OCI-LY3 (cell line): Measurements from ENCODE around the gene S100A16.

Experiments used
- EZH2phosphoT487 ChIP-seq: fragments of 200-600 bp; shearing (Covaris generic); IDR thresholded peaks from 2 replicates; pipeline ENCODE4 v1.6.1; 2018; ENCODE audit warnings: antibody characterized with exemption, mixed run types, low read depth
- TF ChIP-seq, protein P1 (sequence below): fragments of 200-600, 300-600 bp; sonication (generic); IDR thresholded peaks from 2 replicates; pipeline ENCODE4 v1.5.1; 2014; ENCODE audit warnings: antibody characterized with exemption, low read length, low read depth

DNA sequence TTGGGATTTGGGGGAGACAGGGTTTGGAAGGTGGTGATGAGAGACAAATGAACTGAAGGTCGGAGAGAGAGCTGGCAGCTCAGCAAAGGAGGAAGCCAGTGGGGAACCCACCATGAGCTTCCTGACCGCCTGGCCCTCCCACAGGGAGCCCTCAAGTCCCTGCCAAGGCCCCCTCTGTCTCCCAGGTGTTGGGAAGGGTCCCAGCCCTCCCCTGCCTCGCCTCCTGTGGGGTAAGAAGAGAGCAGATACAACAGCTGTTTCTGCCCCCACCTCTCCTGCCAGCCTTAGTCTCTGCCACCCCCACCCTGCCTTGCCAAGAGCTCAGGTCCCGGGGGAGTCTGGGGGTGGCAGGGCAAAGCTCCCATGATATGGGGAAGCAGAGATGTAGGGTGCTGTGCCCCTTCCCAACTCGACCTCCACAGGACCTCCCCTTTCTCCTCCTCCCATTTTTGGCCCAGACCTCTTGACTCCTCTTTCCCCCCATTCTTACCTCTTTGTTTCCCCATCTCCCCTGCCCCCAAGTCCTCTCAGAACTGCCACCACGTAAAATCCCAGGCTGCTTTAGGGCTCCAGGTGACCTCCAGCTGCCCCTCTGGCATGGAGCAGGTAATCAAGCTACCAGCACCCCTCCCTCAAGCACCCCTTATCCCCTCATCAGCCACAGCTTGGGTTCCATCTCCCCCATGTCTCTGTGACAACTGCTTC, 15.9 kb upstream of the S100A16 start:
- TF ChIP-seq, protein P1, sequence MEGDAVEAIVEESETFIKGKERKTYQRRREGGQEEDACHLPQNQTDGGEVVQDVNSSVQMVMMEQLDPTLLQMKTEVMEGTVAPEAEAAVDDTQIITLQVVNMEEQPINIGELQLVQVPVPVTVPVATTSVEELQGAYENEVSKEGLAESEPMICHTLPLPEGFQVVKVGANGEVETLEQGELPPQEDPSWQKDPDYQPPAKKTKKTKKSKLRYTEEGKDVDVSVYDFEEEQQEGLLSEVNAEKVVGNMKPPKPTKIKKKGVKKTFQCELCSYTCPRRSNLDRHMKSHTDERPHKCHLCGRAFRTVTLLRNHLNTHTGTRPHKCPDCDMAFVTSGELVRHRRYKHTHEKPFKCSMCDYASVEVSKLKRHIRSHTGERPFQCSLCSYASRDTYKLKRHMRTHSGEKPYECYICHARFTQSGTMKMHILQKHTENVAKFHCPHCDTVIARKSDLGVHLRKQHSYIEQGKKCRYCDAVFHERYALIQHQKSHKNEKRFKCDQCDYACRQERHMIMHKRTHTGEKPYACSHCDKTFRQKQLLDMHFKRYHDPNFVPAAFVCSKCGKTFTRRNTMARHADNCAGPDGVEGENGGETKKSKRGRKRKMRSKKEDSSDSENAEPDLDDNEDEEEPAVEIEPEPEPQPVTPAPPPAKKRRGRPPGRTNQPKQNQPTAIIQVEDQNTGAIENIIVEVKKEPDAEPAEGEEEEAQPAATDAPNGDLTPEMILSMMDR, result no peak
- TF ChIP-seq EZH2phosphoT487, result no peak
